GM12872 (cell line): ENCODE data around the gene DHH.

Source experiments
- CTCF ChIP-seq: IDR thresholded peaks from 3 replicates; pipeline ENCODE4 v1.5.1; 2011; ENCODE audit warnings: low read depth, mild to moderate bottlenecking, low read length, moderate library complexity; ENCODE audit not compliant: insufficient read depth

Gene DHH

GRCh38 chr12:49041036-49041880, 53.3 kb downstream of the DHH start:
- TF ChIP-seq CTCF = no peak

GRCh38 chr12:49040364-49040855, 54.2 kb downstream of the DHH start:
- no peak for TF ChIP-seq CTCF

DNA sequence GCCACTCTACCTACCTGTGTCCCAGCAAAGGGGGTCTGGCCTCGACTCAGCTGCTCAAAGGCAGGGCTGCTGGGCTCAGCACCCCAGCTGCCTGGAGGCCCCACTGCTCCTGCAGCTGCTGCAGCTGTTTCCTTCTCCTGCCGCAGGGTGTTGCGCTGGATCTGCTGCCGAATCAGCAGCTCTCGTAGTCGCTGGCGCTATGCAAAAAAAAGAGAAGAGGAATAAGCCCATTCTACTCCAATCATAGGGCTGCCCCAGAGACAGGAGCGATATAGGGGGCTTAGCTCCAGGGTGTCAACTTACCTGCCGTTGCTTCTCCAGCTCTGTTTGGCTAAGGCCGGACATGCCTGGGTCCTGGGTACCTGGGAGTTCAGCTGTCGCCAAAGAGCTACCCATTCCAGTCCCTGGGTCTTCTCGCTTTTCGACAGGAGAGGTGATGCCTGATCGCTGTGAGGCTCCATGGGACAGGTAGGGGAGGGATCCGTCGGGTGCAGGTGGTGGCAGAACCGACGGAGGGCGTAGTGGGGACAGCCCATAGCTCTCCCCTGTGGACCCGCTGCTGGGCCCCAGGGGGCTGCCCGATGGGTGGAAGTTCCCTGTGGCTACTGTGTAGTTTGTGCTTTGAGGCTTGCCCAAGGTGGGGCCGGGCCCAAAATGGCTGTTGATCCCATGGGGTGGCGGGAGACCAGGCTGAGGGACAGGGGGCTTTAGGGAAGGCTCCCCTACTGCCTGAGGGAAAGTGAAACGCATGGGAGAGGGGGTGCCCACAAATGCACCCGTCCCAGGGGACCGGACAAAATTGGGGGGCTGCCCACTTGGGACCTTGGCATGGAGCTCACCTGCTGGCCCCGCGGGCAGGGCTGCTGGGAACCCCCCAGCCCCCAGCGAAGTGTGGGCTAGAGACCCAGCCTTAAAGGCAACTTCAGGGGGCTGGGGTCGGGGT, 54.9 kb downstream of the DHH start:
- TF ChIP-seq CTCF = no peak

GRCh38 chr12:49038291-49038955, 56.2 kb downstream of the DHH start:
- TF ChIP-seq CTCF = no peak

DNA sequence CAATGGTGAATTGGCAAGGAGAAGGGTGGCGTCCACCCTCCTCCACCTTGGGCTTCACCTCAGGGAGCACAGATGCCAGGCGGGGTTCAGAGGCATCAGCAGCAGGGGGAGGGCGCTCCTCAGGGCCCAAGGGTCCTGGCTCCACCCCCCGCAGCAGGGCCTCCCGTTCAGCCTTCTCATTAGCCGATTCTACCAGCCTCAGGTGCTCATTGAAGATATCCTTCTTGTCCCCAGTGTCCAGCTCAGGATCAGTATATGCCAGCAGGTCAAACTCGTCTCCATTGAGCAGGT, 56.7 kb downstream of the DHH start:
- TF ChIP-seq CTCF = no peak

GRCh38 chr12:49037111-49037946, 57.3 kb downstream of the DHH start:
- TF ChIP-seq CTCF = no peak
